ENCODE data around the gene EPG5. TPM values are rescaled to one million over a fixed set of nuclear protein-coding genes. Genes with fewer than 3 reads are reported as not detected.

EPG5 gene
- total RNA-seq, 4 donors from 2014 or later, result 31.3 to 43.8 (median 36.8) TPM

GRCh38 chr18:45976974-45977373, 9.8 kb upstream of the EPG5 start:
- TF ChIP-seq CTCF (IDR thresholded peaks at IDR 0.05; ENCODE audit: low read depth), result no peak

DNA sequence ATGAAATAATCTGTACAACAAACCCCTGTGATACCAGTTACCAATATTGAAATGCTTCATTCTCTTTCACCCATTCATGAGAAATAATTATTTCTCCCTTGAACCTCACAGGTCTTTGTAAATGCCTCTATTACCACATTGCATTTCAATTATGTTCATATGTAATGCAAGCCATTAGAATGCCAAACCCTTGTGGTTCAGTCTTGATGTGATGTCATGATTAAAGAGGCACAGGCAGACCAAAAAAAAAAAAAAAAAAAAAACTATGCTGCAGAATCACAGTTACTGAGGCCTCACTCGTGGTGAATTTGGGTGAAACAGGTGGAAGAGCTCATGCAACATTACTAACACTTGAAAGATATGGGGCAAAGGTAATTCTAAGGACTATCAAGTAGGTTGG, 9.4 kb upstream of the EPG5 start:
- no peak for TF ChIP-seq CTCF (IDR thresholded peaks at IDR 0.05; ENCODE audit: low read depth)

- TF ChIP-seq CTCF (IDR thresholded peaks at IDR 0.05; ENCODE audit: low read depth), result no peak
Observed at GRCh38 chr18:45974088-45974536, 7.0 kb upstream of the EPG5 start.

DNA sequence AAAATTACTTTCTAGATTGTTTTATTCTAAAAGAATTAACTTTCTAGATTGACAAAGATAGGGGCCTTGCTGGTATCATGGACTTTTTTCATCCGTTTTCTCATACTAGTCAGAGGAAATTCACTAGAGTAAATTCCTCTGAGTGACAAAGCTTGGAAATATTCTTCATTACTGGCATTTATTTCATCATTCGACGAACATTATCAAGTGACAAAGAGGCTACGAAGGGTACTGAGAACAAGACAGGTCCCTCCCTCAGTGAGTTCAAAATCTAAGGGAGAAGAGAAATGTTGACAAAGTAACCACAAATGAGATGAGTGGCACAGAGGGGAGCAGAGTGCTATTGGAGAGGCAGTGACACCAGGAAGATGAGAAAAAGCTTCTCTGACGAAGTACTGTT, 4.3 kb downstream of the EPG5 start:
- no peak for TF ChIP-seq CTCF (IDR thresholded peaks at IDR 0.05; ENCODE audit: low read depth)

GRCh38 chr18:45962461-45962860, 4.7 kb downstream of the EPG5 start:
- no peak for TF ChIP-seq CTCF (IDR thresholded peaks at IDR 0.05; ENCODE audit: low read depth)

- no peak for TF ChIP-seq CTCF (IDR thresholded peaks at IDR 0.05; ENCODE audit: low read depth)
Observed at GRCh38 chr18:45958730-45959129, 8.4 kb downstream of the EPG5 start.

DNA sequence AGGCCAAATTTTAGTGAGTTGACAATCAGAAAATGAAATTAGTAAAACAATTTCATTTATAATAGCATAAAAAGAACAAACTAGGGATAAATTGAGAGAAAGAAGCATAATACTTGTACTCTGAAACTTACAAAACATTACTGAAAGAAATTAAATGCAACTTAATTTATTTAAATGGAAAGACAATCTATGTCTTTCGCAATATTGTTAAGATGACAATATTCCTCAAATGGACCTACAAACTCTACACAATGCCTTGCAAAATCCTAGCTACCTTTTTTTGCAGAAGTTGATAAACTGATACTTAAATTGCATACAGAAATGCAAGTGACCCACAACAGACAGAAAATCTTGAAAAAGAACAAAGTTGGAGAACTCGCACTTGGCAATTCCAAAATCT, 9.1 kb downstream of the EPG5 start:
- no peak for TF ChIP-seq CTCF (IDR thresholded peaks at IDR 0.05; ENCODE audit: low read depth)

Data from subcutaneous adipose tissue (tissue), 4 donors.